GM19035 (cell line): Measurements from ENCODE around the gene FBLN5.
"Not testable (repeated sequence)": the region's sequence is repeated elsewhere in the genome, so short reads cannot be mapped to it uniquely, and the experiment has no call there.

ENCODE experiments used
- ATAC-seq: cut with Tn5 transposase; IDR thresholded peaks from one replicate; pipeline ENCODE4 v1.9.1; 2021; ENCODE audit not compliant: unreplicated experiment

The FBLN5 gene

GRCh38 chr14:91866511-91867295 lies 80.8 kb downstream of the FBLN5 start:
- ATAC-seq = no peak

GRCh38 chr14:91866061-91866460 lies 81.4 kb downstream of the FBLN5 start:
- no peak for ATAC-seq

GRCh38 chr14:91862417-91862816 lies 85.1 kb downstream of the FBLN5 start:
- ATAC-seq = no peak

- no peak for ATAC-seq
Observed at GRCh38 chr14:91861091-91861490, 86.4 kb downstream of the FBLN5 start.

- ATAC-seq = no peak
Observed at GRCh38 chr14:91860238-91860637, 87.3 kb downstream of the FBLN5 start.

- peak; percentile 69 for ATAC-seq
Observed at GRCh38 chr14:91858536-91859275, 88.8 kb downstream of the FBLN5 start.

GRCh38 chr14:91857614-91858013 lies 89.9 kb downstream of the FBLN5 start:
- no peak for ATAC-seq

- no peak for ATAC-seq
Observed at GRCh38 chr14:91854327-91854934, 93.1 kb downstream of the FBLN5 start.

GRCh38 chr14:91851563-91851962 lies 95.9 kb downstream of the FBLN5 start:
- ATAC-seq = no peak

GRCh38 chr14:91848504-91849001 lies 98.9 kb downstream of the FBLN5 start:
- no peak for ATAC-seq

GRCh38 chr14:91847693-91848092 lies 99.8 kb downstream of the FBLN5 start:
- ATAC-seq = no peak

GRCh38 chr14:91845652-91846051 lies 101.8 kb downstream of the FBLN5 start:
- no peak for ATAC-seq

- ATAC-seq = not testable (repeated sequence)
Observed at GRCh38 chr14:91845056-91845455, 102.4 kb downstream of the FBLN5 start.

GRCh38 chr14:91844029-91844428 lies 103.5 kb downstream of the FBLN5 start:
- no peak for ATAC-seq

- ATAC-seq = no peak
Observed at GRCh38 chr14:91843437-91843836, 104.1 kb downstream of the FBLN5 start.

- ATAC-seq = no peak
Observed at GRCh38 chr14:91841065-91841464, 106.4 kb downstream of the FBLN5 start.

- ATAC-seq = no peak
Observed at GRCh38 chr14:91839749-91840148, 107.7 kb downstream of the FBLN5 start.

- no peak for ATAC-seq
Observed at GRCh38 chr14:91837076-91837475, 110.4 kb downstream of the FBLN5 start.

- ATAC-seq = peak; percentile 78
Observed at GRCh38 chr14:91835920-91836843, 111.3 kb downstream of the FBLN5 start.

GRCh38 chr14:91835197-91835919 lies 112.1 kb downstream of the FBLN5 start:
- no peak for ATAC-seq
